Effector memory CD4-positive, alpha-beta T cell (primary cell): ENCODE measurements around the gene ADAMTS3.

Experiments used
- DNase-seq, 3 donors: peaks; one replicate each; pipeline ENCODE4 v3.0.0-alpha.2; 2020
- H3K27ac ChIP-seq: 2 replicates; pipeline ENCODE4 v1.7.0; 2013; ENCODE audit warnings: mild to moderate bottlenecking, low read length, moderate library complexity; ENCODE audit not compliant: insufficient read depth, poor library complexity, severe bottlenecking
- H3K27me3 ChIP-seq: replicated peaks from 2 replicates; pipeline ENCODE4 v1.7.0; 2013; ENCODE audit warnings: mild to moderate bottlenecking, low read length; ENCODE audit not compliant: insufficient read depth, control insufficient read depth, poor library complexity, severe bottlenecking
- H3K36me3 ChIP-seq: 2 replicates; pipeline ENCODE4 v1.7.0; 2013; ENCODE audit warnings: mild to moderate bottlenecking, low read length, moderate library complexity; ENCODE audit not compliant: control insufficient read depth, insufficient read depth
- H3K4me1 ChIP-seq: 2 replicates; pipeline ENCODE4 v1.7.0; 2013; ENCODE audit warnings: low read length, mild to moderate bottlenecking; ENCODE audit not compliant: control insufficient read depth, insufficient read depth, poor library complexity, severe bottlenecking
- H3K4me3 ChIP-seq: 2 replicates; pipeline ENCODE4 v1.7.0; 2013; ENCODE audit warnings: low read length, low read depth, mild to moderate bottlenecking; ENCODE audit not compliant: insufficient read depth, poor library complexity, severe bottlenecking
- H3K9me3 ChIP-seq: 2 replicates; pipeline ENCODE4 v1.7.0; 2013; ENCODE audit warnings: mild to moderate bottlenecking, low read length, moderate library complexity; ENCODE audit not compliant: control insufficient read depth

Gene ADAMTS3

GRCh38 chr4:72571337-72571736 lies 2.3 kb upstream of the ADAMTS3 start:
- Histone ChIP-seq H3K27me3 (peaks cover 14% of the 10 kb centered on the region), H3K27ac (no peak overlapping the region), H3K36me3 (no peaks in the 10 kb centered on the region), H3K9me3 (no peaks in the 10 kb centered on the region), H3K4me1 (no peaks in the 10 kb centered on the region), H3K4me3 (no peak overlapping the region)
- no peak for DNase-seq

GRCh38 chr4:72569719-72570235 lies 756 bp upstream of the ADAMTS3 start:
- no peaks in the 10 kb centered on the region for H3K4me1 ChIP-seq
- no peaks in the 10 kb centered on the region for H3K36me3 ChIP-seq
- peaks cover 14% of the 10 kb centered on the region for H3K27me3 ChIP-seq
- H3K4me3 ChIP-seq: no peak overlapping the region
- no peak for DNase-seq
- H3K9me3 ChIP-seq: no peaks in the 10 kb centered on the region
- no peak overlapping the region for H3K27ac ChIP-seq

- Histone ChIP-seq H3K9me3 (no peaks in the 10 kb centered on the region), H3K36me3 (no peaks in the 10 kb centered on the region), H3K27ac (no peak overlapping the region), H3K4me3 (no peak overlapping the region), H3K27me3 (peaks cover 14% of the 10 kb centered on the region), H3K4me1 (no peaks in the 10 kb centered on the region)
- no peak for DNase-seq
Measured at GRCh38 chr4:72567821-72568675, 973 bp downstream of the ADAMTS3 start.

GRCh38 chr4:72567036-72567435 lies 2.0 kb downstream of the ADAMTS3 start:
- H3K27ac ChIP-seq: no peak overlapping the region
- no peaks in the 10 kb centered on the region for H3K4me1 ChIP-seq
- DNase-seq: no peak
- H3K36me3 ChIP-seq: no peaks in the 10 kb centered on the region
- peaks cover 14% of the 10 kb centered on the region for H3K27me3 ChIP-seq
- H3K9me3 ChIP-seq: no peaks in the 10 kb centered on the region
- no peak overlapping the region for H3K4me3 ChIP-seq

- H3K36me3 ChIP-seq: no peaks in the 10 kb centered on the region
- no peak overlapping the region for H3K27ac ChIP-seq
Measured at GRCh38 chr4:72566464-72566972, 2.5 kb downstream of the ADAMTS3 start.

GRCh38 chr4:72564789-72565188 lies 4.2 kb downstream of the ADAMTS3 start:
- Histone ChIP-seq H3K4me1 (no peaks in the 10 kb centered on the region), H3K27me3 (peaks cover 7% of the 10 kb centered on the region), H3K4me3 (no peak overlapping the region), H3K9me3 (no peaks in the 10 kb centered on the region), H3K27ac (no peak overlapping the region), H3K36me3 (no peaks in the 10 kb centered on the region)
- DNase-seq: no peak

More at GRCh38 chr4:72566464-72566972, 2.5 kb downstream of the ADAMTS3 start:
- no peaks in the 10 kb centered on the region for H3K4me1 ChIP-seq
- peaks cover 14% of the 10 kb centered on the region for H3K27me3 ChIP-seq
- H3K9me3 ChIP-seq: no peaks in the 10 kb centered on the region
- DNase-seq: no peak
- no peak overlapping the region for H3K4me3 ChIP-seq

GRCh38 chr4:72564184-72564583 lies 4.8 kb downstream of the ADAMTS3 start:
- Histone ChIP-seq H3K9me3 (no peaks in the 10 kb centered on the region), H3K36me3 (no peaks in the 10 kb centered on the region), H3K4me1 (no peaks in the 10 kb centered on the region), H3K4me3 (no peak overlapping the region), H3K27ac (no peak overlapping the region), H3K27me3 (peaks cover 7% of the 10 kb centered on the region)
- no peak for DNase-seq

- Histone ChIP-seq H3K9me3 (no peaks in the 10 kb centered on the region), H3K4me3 (no peak overlapping the region), H3K36me3 (no peaks in the 10 kb centered on the region), H3K27me3 (no peaks in the 10 kb centered on the region), H3K4me1 (no peaks in the 10 kb centered on the region), H3K27ac (no peak overlapping the region)
- no peak for DNase-seq
Measured at GRCh38 chr4:72558655-72559054, 10.4 kb downstream of the ADAMTS3 start.

- Histone ChIP-seq H3K27ac (no peak overlapping the region), H3K4me3 (no peak overlapping the region), H3K36me3 (no peaks in the 10 kb centered on the region), H3K27me3 (no peaks in the 10 kb centered on the region), H3K9me3 (no peaks in the 10 kb centered on the region), H3K4me1 (no peaks in the 10 kb centered on the region)
- DNase-seq: no peak
Measured at GRCh38 chr4:72557021-72557420, 12.0 kb downstream of the ADAMTS3 start.

- Histone ChIP-seq H3K9me3 (no peaks in the 10 kb centered on the region), H3K4me1 (no peaks in the 10 kb centered on the region), H3K27ac (no peak overlapping the region), H3K27me3 (no peaks in the 10 kb centered on the region), H3K36me3 (no peaks in the 10 kb centered on the region), H3K4me3 (no peak overlapping the region)
- DNase-seq: no peak
Measured at GRCh38 chr4:72555377-72555831, 13.6 kb downstream of the ADAMTS3 start.
